K562 (cell line): ENCODE measurements around the gene CHMP2A. TPM values are rescaled to one million over a fixed set of nuclear protein-coding genes. Genes with fewer than 3 reads are reported as not detected.
A peak's percentile ranks its signal among the peaks of the same experiment; 100 is the strongest.

Experiments used
- CEBPB ChIP-seq: fragments of 450-650 bp; IDR thresholded peaks from 2 replicates; pipeline ENCODE4 v1.6.1; 2016; ENCODE audit warnings: missing genetic modification characterization, missing compliant biosample characterization
- CHAMP1 ChIP-seq: fragments of 450-650 bp; IDR thresholded peaks from 2 replicates; pipeline ENCODE4 v1.6.1; 2016; ENCODE audit warnings: mild to moderate bottlenecking
- CTCF ChIP-seq, 3 experiments: IDR thresholded peaks in 2 of 3; conservative IDR thresholded peaks in 1 of 3; 2 replicates each; pipeline ENCODE4 v1.5.1; 2011 to 2012; ENCODE audit warnings: low read length in 3 of 3, mild to moderate bottlenecking in 3 of 3, control low read depth in 2 of 3, improper control_type of control experiment in 1 of 3, inconsistent platforms in 1 of 3, low read depth in 1 of 3, mixed read lengths in 1 of 3, moderate library complexity in 1 of 3; ENCODE audit not compliant: insufficient read depth in 2 of 3
- DPF2 ChIP-seq: fragments of 450-650 bp; IDR thresholded peaks from 2 replicates; pipeline ENCODE4 v1.6.1; 2016
- GATAD2B ChIP-seq: fragments of 450-650 bp; IDR thresholded peaks from 2 replicates; pipeline ENCODE4 v1.6.1; 2017; ENCODE audit warnings: mild to moderate bottlenecking, borderline replicate concordance
- JUND ChIP-seq, 2 experiments: IDR thresholded peaks; 2 replicates in 1 of 2; 3 replicates in 1 of 2; pipeline ENCODE4 v1.6.1; 2011; ENCODE audit warnings: borderline replicate concordance in 2 of 2, low read depth in 2 of 2, low read length in 2 of 2, improper control_type of control experiment in 1 of 2, missing biosample characterization in 1 of 2, missing genetic modification characterization in 1 of 2, missing genetic modification reagents in 1 of 2
- MAFK ChIP-seq: IDR thresholded peaks from 2 replicates; pipeline ENCODE4 v1.6.1; 2011; ENCODE audit warnings: low read length, improper control_type of control experiment
- NR2C1 ChIP-seq, 2 experiments: fragments of 450-650 bp; IDR thresholded peaks; 2 replicates each; pipeline ENCODE4 v1.6.1; 2017; ENCODE audit warnings: mild to moderate bottlenecking in 2 of 2, antibody characterized with exemption in 1 of 2, inconsistent platforms in 1 of 2, missing compliant biosample characterization in 1 of 2, missing genetic modification characterization in 1 of 2
- NR4A1 ChIP-seq, 2 experiments: fragments of 250-450 bp in 1 of 2; fragments of 450-650 bp in 1 of 2; sonication (Bioruptor Pico) in 1 of 2; IDR thresholded peaks; 2 replicates each; pipeline versions ENCODE4 v1.4.0 to v1.6.1; 2016 to 2020; ENCODE audit warnings: mild to moderate bottlenecking in 2 of 2, missing compliant biosample characterization in 1 of 2, missing genetic modification characterization in 1 of 2, moderate library complexity in 1 of 2
- POLR2H ChIP-seq: IDR thresholded peaks from 2 replicates; pipeline ENCODE4 v1.6.1; 2016; ENCODE audit warnings: missing genetic modification characterization, low read depth, mild to moderate bottlenecking, control low read depth, missing compliant biosample characterization, moderate library complexity
- RB1 ChIP-seq: fragments of 450-650 bp; IDR thresholded peaks from 2 replicates; pipeline ENCODE4 v1.6.1; 2017; ENCODE audit warnings: low read depth, mild to moderate bottlenecking
- RHOXF2B ChIP-seq: fragments of 250-450 bp; sonication (Bioruptor Pico); conservative IDR thresholded peaks from 2 replicates; pipeline ENCODE4 v1.5.1; 2021
- STAT5B ChIP-seq: fragments of 250-450 bp; sonication (Bioruptor Pico); IDR thresholded peaks from 2 replicates; pipeline ENCODE4 v1.8.0; 2021; ENCODE audit warnings: mild to moderate bottlenecking, inconsistent platforms
- SUPT5H ChIP-seq: fragments of 450-650 bp; IDR thresholded peaks from 2 replicates; pipeline ENCODE4 v1.6.1; 2016
- TAF15 ChIP-seq: fragments of 200-400 bp; formaldehyde crosslinking; IDR thresholded peaks from 2 replicates; pipeline ENCODE4 v1.6.1; 2017; ENCODE audit warnings: mild to moderate bottlenecking, low read depth, low read length, moderate library complexity
- TAF9B ChIP-seq: fragments of 450-650 bp; IDR thresholded peaks from 2 replicates; pipeline ENCODE4 v1.6.1; 2018; ENCODE audit warnings: mild to moderate bottlenecking; ENCODE audit not compliant: partially characterized antibody
- ZBTB2 ChIP-seq: fragments of 450-650 bp; IDR thresholded peaks from 2 replicates; pipeline ENCODE4 v1.6.1; 2016; ENCODE audit warnings: antibody characterized with exemption
- ZBTB34 ChIP-seq: fragments of 250-450 bp; sonication (Bioruptor Pico); IDR thresholded peaks from 2 replicates; pipeline ENCODE4 v1.8.0; 2021; ENCODE audit warnings: mild to moderate bottlenecking, moderate library complexity
- ZNF175 ChIP-seq: fragments of 200-800 bp; sonication (Bioruptor generic); IDR thresholded peaks from 2 replicates; pipeline ENCODE4 v1.6.1; 2016; ENCODE audit warnings: low read depth, mild to moderate bottlenecking, missing genetic modification characterization, missing compliant biosample characterization
- ZNF41 ChIP-seq: fragments of 250-450 bp; sonication (Bioruptor Pico); conservative IDR thresholded peaks from 2 replicates; pipeline ENCODE4 v1.4.0; 2020; ENCODE audit warnings: mild to moderate bottlenecking
- ZNF778 ChIP-seq: fragments of 450-650 bp; formaldehyde crosslinking; IDR thresholded peaks from 2 replicates; pipeline ENCODE4 v1.4.0; 2020; ENCODE audit warnings: mild to moderate bottlenecking, moderate library complexity
- ZSCAN29 ChIP-seq: fragments of 450-650 bp; IDR thresholded peaks from 2 replicates; pipeline ENCODE4 v1.6.1; 2017
- polyA plus RNA-seq, 8 experiments: library from polyadenylated mRNA; depleted of rRNA in 4 of 8; stranded (reverse) in 5 of 8; unstranded in 3 of 8; fragments of >200 nt; fragmentation: Nextera tagmentation in 2 of 8; fragmentation: Illumina TruSeq in 1 of 8; extraction: Ambion mirVana in 2 of 8; extraction: Trizol in 1 of 8; gene quantifications; 2 replicates each; pipeline versions ENCODE4 v1.2.1 to v1.2.3, GENCODE V29; 2011 to 2014; ENCODE audit warnings: inconsistent platforms in 1 of 8, missing spikeins in 1 of 8
- total RNA-seq, 7 experiments: library from RNA; depleted of rRNA in 6 of 7; stranded (reverse); fragments of >200 nt in 6 of 7; fragmentation: Illumina TruSeq in 2 of 7; extraction: Trizol in 2 of 7; gene quantifications; 2 replicates each; pipeline versions ENCODE4 v1.2.1 to v1.2.3, GENCODE V29; 2011 to 2021; ENCODE audit warnings: low replicate concordance in 1 of 7

CHMP2A gene
- total and polyA plus RNA-seq, 9 of the 15 experiments (the other 6 are each of a cell fraction or from before 2014, with no cell fraction given) = 57.6 to 159 (median 87.2) TPM

GRCh38 chr19:58519087-58519354, 35.9 kb downstream of the CHMP2A start (continued):
- no peak for TF ChIP-seq TAF9B
- no peak for TF ChIP-seq ZBTB34 (CRISPR knock-in tag)
- TF ChIP-seq RHOXF2B (CRISPR knock-in tag) = no peak
- no peak for TF ChIP-seq MAFK
- TF ChIP-seq RB1 = 0 out of 2 replicates have a peak, but pooled peaks have one; percentile 21
- TF ChIP-seq STAT5B (CRISPR knock-in tag) = no peak
- no peak for TF ChIP-seq POLR2H (tag)
- TF ChIP-seq CTCF (IDR thresholded peaks at IDR 0.05 in 2 of 3, conservative IDR thresholded peaks at IDR 0.05 in 1 of 3; ENCODE audit: insufficient read depth in 2 of 3, low read depth in 1 of 3, low read length in 3 of 3) = peak; percentile 69 to 77 (median 75); a peak in 5 of 6 replicates
- TF ChIP-seq ZNF175 (CRISPR knock-in tag) = 0 out of 2 replicates have a peak, but pooled peaks have one; percentile 8
- no peak; the same call in 1 of the 2 replicates for TF ChIP-seq CEBPB
- TF ChIP-seq ZSCAN29 = peak; percentile 93
- no peak for TF ChIP-seq CHAMP1
- TF ChIP-seq NR2C1 (IDR thresholded peaks at IDR 0.05) = no peak
- no peak for TF ChIP-seq NR2C1 (tag; IDR thresholded peaks at IDR 0.05)
- TF ChIP-seq GATAD2B = no peak
- no peak for TF ChIP-seq ZBTB2
- no peak for TF ChIP-seq TAF15
- no peak for TF ChIP-seq JUND (IDR thresholded peaks at IDR 0.05; ENCODE audit: borderline replicate concordance, low read depth, low read length)
- no peak for TF ChIP-seq JUND (tag; IDR thresholded peaks at IDR 0.05; ENCODE audit: borderline replicate concordance, low read depth, low read length)
- TF ChIP-seq DPF2 = no peak
- TF ChIP-seq ZNF41 = no peak
- no peak; the same call in 1 of the 2 replicates for TF ChIP-seq NR4A1 (CRISPR knock-in tag; IDR thresholded peaks at IDR 0.05)
- TF ChIP-seq NR4A1 (tag; IDR thresholded peaks at IDR 0.05) = no peak
- no peak for TF ChIP-seq SUPT5H
- TF ChIP-seq ZNF778 (CRISPR knock-in tag) = no peak
